Osteoblast (primary cell): ENCODE data around the gene TRAF5. TPM values are rescaled to one million over a fixed set of nuclear protein-coding genes. Genes with fewer than 3 reads are reported as not detected.

Experiments used
- DNase-seq: peaks from one replicate; pipeline ENCODE4 v3.0.0; 2011; ENCODE audit warnings: low spot score, mixed read lengths; ENCODE audit not compliant: insufficient read length; ENCODE audit errors: missing footprints
- H2AFZ ChIP-seq: 2 replicates; pipeline ENCODE4 v1.6.0; 2011; ENCODE audit warnings: mild to moderate bottlenecking, low read length
- H3K27ac ChIP-seq: 2 replicates; pipeline ENCODE4 v1.5.1; 2011; ENCODE audit warnings: mild to moderate bottlenecking, low read depth, low read length, moderate library complexity
- H3K27me3 ChIP-seq: 2 replicates; pipeline ENCODE4 v1.6.0; 2012; ENCODE audit warnings: mild to moderate bottlenecking, control low read depth, inconsistent platforms, low read length, moderate library complexity; ENCODE audit not compliant: insufficient read depth
- H3K36me3 ChIP-seq: 2 replicates; pipeline ENCODE4 v1.5.1; 2011; ENCODE audit warnings: mild to moderate bottlenecking, low read length, control low read depth, moderate library complexity; ENCODE audit not compliant: insufficient read depth
- H3K4me1 ChIP-seq: 2 replicates; pipeline ENCODE4 v1.5.1; 2011; ENCODE audit warnings: mild to moderate bottlenecking, low read length, control low read depth, moderate library complexity; ENCODE audit not compliant: insufficient read depth
- H3K4me2 ChIP-seq: 2 replicates; pipeline ENCODE4 v1.6.0; 2011; ENCODE audit warnings: mild to moderate bottlenecking, low read length; ENCODE audit not compliant: insufficient read depth
- H3K4me3 ChIP-seq: fragments of 200-600 bp; sonication (generic); 3 replicates; pipeline ENCODE4 v1.5.1; 2012; ENCODE audit warnings: mild to moderate bottlenecking, low read length, inconsistent platforms; ENCODE audit not compliant: insufficient read depth
- H3K79me2 ChIP-seq: 2 replicates; pipeline ENCODE4 v1.6.0; 2012; ENCODE audit warnings: mild to moderate bottlenecking, low read length, control low read depth, inconsistent platforms; ENCODE audit not compliant: insufficient read depth
- H3K9me3 ChIP-seq: 2 replicates; pipeline ENCODE4 v1.5.1; 2011; ENCODE audit warnings: low read depth, low read length, control low read depth
- H4K20me1 ChIP-seq: 2 replicates; pipeline ENCODE4 v1.6.0; 2012; ENCODE audit warnings: mild to moderate bottlenecking, low read length, control low read depth; ENCODE audit not compliant: insufficient read depth
- CTCF ChIP-seq: IDR thresholded peaks from 2 replicates; pipeline ENCODE4 v1.5.1; 2011; ENCODE audit warnings: mild to moderate bottlenecking, low read depth, low read length, moderate library complexity; ENCODE audit errors: extremely low read depth
- total RNA-seq: library from RNA; depleted of rRNA; stranded (reverse); fragments of >200 nt; gene quantifications from 2 replicates; pipeline ENCODE4 v1.2.3, GENCODE V29; 2012

Gene TRAF5
- total RNA-seq, 1 donor: 15.9 TPM

GRCh38 chr1:211369640-211370039 lies 43.0 kb downstream of the TRAF5 start:
- Histone ChIP-seq H3K79me2 (no peaks in the 10 kb centered on the region), H4K20me1 (no peaks in the 10 kb centered on the region), H3K36me3 (peaks cover 9% of the 10 kb centered on the region), H3K4me2 (no peak overlapping the region), H3K4me1 (no peaks in the 10 kb centered on the region), H3K27ac (no peak overlapping the region), H3K4me3 (no peak overlapping the region), H3K9me3 (no peaks in the 10 kb centered on the region), H2AFZ (no peak overlapping the region), H3K27me3 (no peaks in the 10 kb centered on the region)
- no peak for TF ChIP-seq CTCF
- DNase-seq: no peak

DNA sequence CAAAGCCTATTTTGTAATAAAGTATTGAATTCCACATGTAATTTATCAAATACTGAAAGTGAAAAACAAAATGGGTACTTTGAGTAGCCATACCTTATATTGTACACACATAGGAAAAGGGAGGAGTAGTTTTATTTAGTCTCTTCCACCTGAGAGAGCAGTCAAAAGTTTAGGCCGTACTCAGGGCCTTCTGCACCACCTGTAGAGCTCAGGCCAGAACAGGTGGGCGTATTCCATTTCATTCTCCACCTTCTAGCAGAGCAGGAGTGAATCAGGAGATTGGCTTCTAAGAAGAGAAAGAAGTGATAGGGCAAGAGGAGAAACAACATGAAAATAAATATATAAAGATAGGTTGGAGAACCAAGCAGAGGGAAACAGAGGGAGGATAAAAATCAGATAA lies 44.0 kb downstream of the TRAF5 start:
- no peak for DNase-seq
- H3K36me3 ChIP-seq: peaks cover 9% of the 10 kb centered on the region
- H3K79me2 ChIP-seq: no peaks in the 10 kb centered on the region
- H2AFZ ChIP-seq: no peak overlapping the region
- no peaks in the 10 kb centered on the region for H3K27me3 ChIP-seq
- no peaks in the 10 kb centered on the region for H4K20me1 ChIP-seq
- H3K9me3 ChIP-seq: no peaks in the 10 kb centered on the region
- H3K27ac ChIP-seq: no peak overlapping the region
- no peaks in the 10 kb centered on the region for H3K4me1 ChIP-seq
- no peak overlapping the region for H3K4me2 ChIP-seq
- H3K4me3 ChIP-seq: no peak overlapping the region
- no peak for TF ChIP-seq CTCF

- H3K9me3 ChIP-seq: no peaks in the 10 kb centered on the region
- no peak overlapping the region for H3K4me2 ChIP-seq
- no peak overlapping the region for H3K27ac ChIP-seq
- DNase-seq: no peak
- no peak for TF ChIP-seq CTCF
- H4K20me1 ChIP-seq: no peaks in the 10 kb centered on the region
- H2AFZ ChIP-seq: no peak overlapping the region
- H3K27me3 ChIP-seq: no peaks in the 10 kb centered on the region
- H3K4me1 ChIP-seq: no peaks in the 10 kb centered on the region
- no peaks in the 10 kb centered on the region for H3K79me2 ChIP-seq
- peaks cover 5% of the 10 kb centered on the region for H3K36me3 ChIP-seq
- H3K4me3 ChIP-seq: no peak overlapping the region
These were observed 44.9 kb downstream of the TRAF5 start for GRCh38 chr1:211371406-211372105.

GRCh38 chr1:211372463-211372862 lies 45.8 kb downstream of the TRAF5 start:
- Histone ChIP-seq H3K4me3 (no peak overlapping the region), H4K20me1 (no peaks in the 10 kb centered on the region), H2AFZ (no peak overlapping the region), H3K27ac (no peak overlapping the region), H3K4me2 (no peak overlapping the region), H3K27me3 (no peaks in the 10 kb centered on the region), H3K79me2 (no peaks in the 10 kb centered on the region), H3K9me3 (no peaks in the 10 kb centered on the region), H3K4me1 (no peaks in the 10 kb centered on the region), H3K36me3 (peaks cover 2% of the 10 kb centered on the region)
- no peak for TF ChIP-seq CTCF
- no peak for DNase-seq
